Activated CD8-positive, alpha-beta T cell treated with anti-CD3 and anti-CD28 coated beads for 36 hours (primary cell): ENCODE data around the gene TRIM24. TPM values are rescaled to one million over a fixed set of nuclear protein-coding genes. Genes with fewer than 3 reads are reported as not detected.

Experiments used
- ATAC-seq: fragments of 200-7000 bp; cut with Tn5 transposase; one replicate; pipeline ENCODE4 v1.10.0; 2021; ENCODE audit warnings: mild to moderate bottlenecking, moderate library complexity
- CTCF ChIA-PET: fragments of 350-600 bp; sonication (Branson Sonifier 250); formaldehyde crosslinking; loops from one replicate; lab custom pipeline; 2021; ENCODE audit warnings: antibody characterized with exemption; lab: Charles Lee
- POLR2A ChIA-PET: fragments of 350-600 bp; sonication (Branson Sonifier 250); formaldehyde crosslinking; loops from one replicate; lab custom pipeline; 2021; ENCODE audit warnings: antibody characterized with exemption; lab: Charles Lee
- DNase-seq: peaks from one replicate; pipeline ENCODE4 v3.0.0-alpha.2; 2020
- H3K27ac Mint-ChIP-seq: one replicate; pipeline ENCODE4 v1.8.0; 2021; ENCODE audit warnings: mild to moderate bottlenecking, mixed read lengths
- H3K27me3 Mint-ChIP-seq: one replicate; pipeline ENCODE4 v1.8.0; 2021; ENCODE audit warnings: mixed read lengths
- H3K36me3 Mint-ChIP-seq: one replicate; pipeline ENCODE4 v1.8.0; 2021; ENCODE audit warnings: low read depth, mixed read lengths
- H3K4me1 Mint-ChIP-seq: one replicate; pipeline ENCODE4 v1.8.0; 2021; ENCODE audit warnings: low read depth, mixed read lengths
- H3K4me3 Mint-ChIP-seq: one replicate; pipeline ENCODE4 v1.8.0; 2021; ENCODE audit warnings: mild to moderate bottlenecking, moderate library complexity, mixed read lengths
- H3K9me3 Mint-ChIP-seq: one replicate; pipeline ENCODE4 v1.8.0; 2021; ENCODE audit warnings: mixed read lengths
- CTCF ChIP-seq: fragments of 200-600 bp; IDR thresholded peaks from one replicate; pipeline ENCODE4 v1.8.0; 2022; ENCODE audit warnings: antibody characterized with exemption, mild to moderate bottlenecking
- intact Hi-C: fragments of 100-400 bp; cut with micrococcal nuclease; formaldehyde crosslinking; loops from one replicate; pipeline ENCODE4 v1.10.0; 2022
- total RNA-seq, 2 experiments: library from RNA; stranded (reverse); gene quantifications; one replicate each; pipeline ENCODE4 v1.2.3, GENCODE V29; 2021

TRIM24 gene
- total RNA-seq, 2 experiments from 2014 or later, result 13.9 to 16.7 TPM

GRCh38 chr7:138575897-138576428, 115.9 kb downstream of the TRIM24 start:
- DNase-seq (no peak), ATAC-seq (no peak)
- CTCF ChIA-PET, result no interaction called here
- TF ChIP-seq CTCF, result no peak
- Mint-ChIP-seq H3K9me3 (no peaks in the 10 kb centered on the region), H3K4me1 (no peaks in the 10 kb centered on the region), H3K36me3 (peaks cover 44% of the 10 kb centered on the region), H3K4me3 (no peak overlapping the region), H3K27ac (no peak overlapping the region), H3K27me3 (no peaks in the 10 kb centered on the region)
- intact Hi-C loops, result no loop called here
- POLR2A ChIA-PET, result interaction anchor here (0.7 kb wide), 1 partner anchor 48 kb away, joined by 3 read pairs; no protein-coding TSS in a partner anchor

- Mint-ChIP-seq H3K4me1 (no peaks in the 10 kb centered on the region), H3K27ac (no peak overlapping the region), H3K36me3 (peaks cover 38% of the 10 kb centered on the region), H3K27me3 (no peaks in the 10 kb centered on the region), H3K4me3 (no peak overlapping the region), H3K9me3 (no peaks in the 10 kb centered on the region)
- no peak for ATAC-seq
- intact Hi-C loops, result no loop called here
- POLR2A ChIA-PET, result no interaction called here
- DNase-seq, result no peak
- CTCF ChIA-PET, result interaction anchor here (1.1 kb wide), 1 partner anchor 130 kb away, joined by 3 read pairs; no protein-coding TSS in a partner anchor
- TF ChIP-seq CTCF, result no peak
Measured at GRCh38 chr7:138579136-138579535, 119.1 kb downstream of the TRIM24 start.

GRCh38 chr7:138579671-138580070, 119.6 kb downstream of the TRIM24 start:
- no peak for TF ChIP-seq CTCF
- H3K36me3 Mint-ChIP-seq, result peaks cover 39% of the 10 kb centered on the region
- CTCF ChIA-PET, result no interaction called here
- POLR2A ChIA-PET, result no interaction called here
- H3K4me1 Mint-ChIP-seq, result no peaks in the 10 kb centered on the region
- intact Hi-C loops, result no loop called here
- ATAC-seq, result no peak
- no peak for DNase-seq
- H3K4me3 Mint-ChIP-seq, result no peak overlapping the region
- H3K27me3 Mint-ChIP-seq, result no peaks in the 10 kb centered on the region
- H3K9me3 Mint-ChIP-seq, result no peaks in the 10 kb centered on the region
- no peak overlapping the region for H3K27ac Mint-ChIP-seq

- Mint-ChIP-seq H3K27me3 (no peaks in the 10 kb centered on the region), H3K4me3 (no peak overlapping the region), H3K27ac (no peak overlapping the region), H3K4me1 (no peaks in the 10 kb centered on the region), H3K36me3 (peaks cover 45% of the 10 kb centered on the region), H3K9me3 (no peaks in the 10 kb centered on the region)
- no peak for TF ChIP-seq CTCF
- ATAC-seq (no peak), DNase-seq (no peak)
- ChIA-PET CTCF (no interaction called here), POLR2A (no interaction called here)
- intact Hi-C loops, result no loop called here
Measured at GRCh38 chr7:138581065-138581464, 121.0 kb downstream of the TRIM24 start.

GRCh38 chr7:138584283-138584682, 124.2 kb downstream of the TRIM24 start:
- intact Hi-C loops, result no loop called here
- DNase-seq (no peak), ATAC-seq (no peak)
- H3K4me3 Mint-ChIP-seq, result no peak overlapping the region
- ChIA-PET POLR2A (no interaction called here), CTCF (no interaction called here)
- H3K4me1 Mint-ChIP-seq, result no peaks in the 10 kb centered on the region
- no peaks in the 10 kb centered on the region for H3K27me3 Mint-ChIP-seq
- H3K27ac Mint-ChIP-seq, result no peak overlapping the region
- H3K9me3 Mint-ChIP-seq, result no peaks in the 10 kb centered on the region
- H3K36me3 Mint-ChIP-seq, result peaks cover 43% of the 10 kb centered on the region
- no peak for TF ChIP-seq CTCF
